HUES6 (cell line): Measurements from ENCODE around the gene NPDC1.
"Not testable (repeated sequence)": the region's sequence is repeated elsewhere in the genome, so short reads cannot be mapped to it uniquely, and the experiment has no call there.

Experiments
- H3K27ac ChIP-seq: 2 replicates; pipeline ENCODE4 v1.7.0; 2013; ENCODE audit warnings: low read depth, mild to moderate bottlenecking, low read length, inconsistent platforms
- H3K27me3 ChIP-seq: 2 replicates; pipeline ENCODE4 v1.6.1; 2013; ENCODE audit warnings: low read length; ENCODE audit not compliant: control insufficient read depth, insufficient read depth
- H3K36me3 ChIP-seq: 2 replicates; pipeline ENCODE4 v1.6.1; 2013; ENCODE audit warnings: low read length; ENCODE audit not compliant: control insufficient read depth, insufficient read depth
- H3K4me1 ChIP-seq: 2 replicates; pipeline ENCODE4 v1.6.1; 2013; ENCODE audit warnings: low read length; ENCODE audit not compliant: control insufficient read depth, insufficient read depth
- H3K4me3 ChIP-seq: 2 replicates; pipeline ENCODE4 v1.5.1; 2013; ENCODE audit warnings: low read depth, low read length
- H3K9ac ChIP-seq: one replicate; pipeline ENCODE4 v1.6.1; 2013; ENCODE audit warnings: mild to moderate bottlenecking, low read length
- H3K9me3 ChIP-seq: 2 replicates; pipeline ENCODE4 v1.6.1; 2013; ENCODE audit warnings: low read depth, low read length; ENCODE audit not compliant: control insufficient read depth, insufficient read depth

NPDC1 gene

DNA sequence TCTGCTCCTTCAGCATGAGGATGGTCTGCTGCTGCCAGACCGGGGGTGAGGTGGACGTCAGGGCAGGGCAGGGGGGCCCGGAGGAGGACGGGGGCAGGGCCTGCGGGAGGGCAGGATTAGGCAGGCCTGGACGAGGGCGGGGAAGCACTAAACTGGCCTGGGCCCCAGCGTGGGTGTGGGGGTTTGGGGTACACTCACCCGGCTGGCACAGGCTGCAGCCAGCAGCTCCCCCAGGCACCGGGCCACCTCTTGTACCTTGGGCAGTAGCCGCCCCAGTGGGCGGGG lies 18.8 kb upstream of the NPDC1 start:
- H3K4me3 ChIP-seq, result no peak overlapping the region
- H3K27me3 ChIP-seq, result peaks cover 11% of the 10 kb centered on the region; the same call in 1 of the 2 replicates
- H3K27ac ChIP-seq, result no peak overlapping the region
- H3K9me3 ChIP-seq, result no peaks in the 10 kb centered on the region
- no peak overlapping the region for H3K9ac ChIP-seq
- H3K36me3 ChIP-seq, result peaks cover 23% of the 10 kb centered on the region
- H3K4me1 ChIP-seq, result peaks cover 20% of the 10 kb centered on the region

DNA sequence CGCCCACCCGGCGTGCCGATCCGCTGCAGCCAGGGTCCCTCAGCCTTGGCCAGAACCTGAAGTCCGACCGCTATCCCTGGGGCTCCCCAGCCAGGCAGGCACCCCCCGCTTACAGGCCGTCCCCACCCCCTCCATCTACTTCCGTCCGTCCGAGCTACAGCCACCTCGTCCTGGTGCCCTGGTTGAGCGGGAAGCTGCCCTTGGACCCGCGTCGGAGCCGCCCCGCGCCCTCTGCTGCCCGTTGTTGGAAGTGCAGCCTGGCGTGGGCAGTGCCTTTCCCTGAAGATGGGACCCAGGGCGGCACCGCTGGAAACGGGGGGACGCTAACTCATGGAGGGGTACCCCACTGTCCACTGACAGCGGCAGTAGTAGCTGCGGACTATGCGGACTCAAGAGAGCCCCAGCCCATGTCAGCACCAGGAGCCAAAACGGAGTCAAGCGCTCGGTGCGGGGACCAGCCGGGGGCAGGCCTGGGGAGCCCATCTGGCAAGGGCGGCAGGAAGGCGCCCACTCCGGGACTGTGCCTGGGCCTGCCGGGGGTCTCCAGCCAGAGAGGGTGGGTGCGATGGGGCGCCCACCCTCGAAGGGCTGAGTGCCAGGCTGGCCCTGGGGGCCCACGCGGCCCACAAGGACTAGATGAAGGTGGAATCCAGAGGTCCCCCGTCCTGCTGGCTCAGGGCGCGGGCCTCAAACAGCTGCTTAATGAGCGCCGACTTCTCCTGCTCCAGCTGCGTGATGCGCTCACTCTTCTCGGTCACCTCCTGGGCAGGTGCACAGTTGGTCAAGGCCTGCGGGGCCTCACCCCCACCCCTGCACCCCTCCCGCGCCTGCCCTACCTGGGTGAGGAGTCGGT lies 18.3 kb upstream of the NPDC1 start:
- Histone ChIP-seq H3K4me1 (peaks cover 17% of the 10 kb centered on the region), H3K4me3 (no peak overlapping the region), H3K27ac (no peak overlapping the region), H3K27me3 (peaks cover 6% of the 10 kb centered on the region; the same call in 1 of the 2 replicates), H3K9me3 (no peaks in the 10 kb centered on the region), H3K36me3 (peaks cover 23% of the 10 kb centered on the region), H3K9ac (no peak overlapping the region)

DNA sequence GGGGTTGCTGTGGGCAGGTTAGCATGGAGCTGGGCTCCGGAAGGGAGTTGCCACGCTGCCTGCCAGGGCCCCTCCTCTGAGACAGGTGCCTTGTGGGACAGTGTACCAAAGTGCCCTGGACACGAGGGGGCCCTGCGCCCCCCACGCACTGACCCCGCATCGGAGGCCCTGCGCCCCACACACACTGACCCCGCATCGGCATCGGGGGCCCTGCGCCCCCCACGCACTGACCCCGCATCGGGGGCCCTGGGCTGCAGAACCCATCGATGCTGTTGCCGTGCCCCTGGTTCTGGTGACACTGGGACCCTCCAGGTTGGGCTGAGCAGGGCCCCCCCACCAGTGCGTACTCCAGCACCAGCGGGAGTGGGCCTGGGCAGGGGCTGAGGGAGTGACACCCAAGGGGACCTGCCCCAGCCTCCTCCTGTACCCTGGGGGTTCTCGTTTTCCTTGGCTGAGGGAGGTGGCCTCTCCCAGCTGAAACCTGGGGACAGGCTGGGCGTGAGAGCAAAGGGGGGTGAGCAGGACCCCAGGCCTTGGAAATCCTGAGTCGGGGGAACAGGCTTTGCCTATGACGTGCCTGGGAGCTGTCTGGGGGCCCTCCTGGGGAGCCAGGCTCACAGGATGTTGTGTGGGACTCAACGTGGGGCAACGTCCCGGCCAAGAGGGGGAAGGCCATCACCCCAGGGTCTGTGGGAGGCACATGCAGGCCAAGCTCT lies 17.5 kb upstream of the NPDC1 start:
- Histone ChIP-seq H3K27me3 (peaks cover 5% of the 10 kb centered on the region; the same call in 1 of the 2 replicates), H3K36me3 (peaks cover 23% of the 10 kb centered on the region), H3K4me3 (no peak overlapping the region), H3K27ac (no peak overlapping the region), H3K9me3 (no peaks in the 10 kb centered on the region), H3K9ac (no peak overlapping the region), H3K4me1 (peaks cover 9% of the 10 kb centered on the region)

DNA sequence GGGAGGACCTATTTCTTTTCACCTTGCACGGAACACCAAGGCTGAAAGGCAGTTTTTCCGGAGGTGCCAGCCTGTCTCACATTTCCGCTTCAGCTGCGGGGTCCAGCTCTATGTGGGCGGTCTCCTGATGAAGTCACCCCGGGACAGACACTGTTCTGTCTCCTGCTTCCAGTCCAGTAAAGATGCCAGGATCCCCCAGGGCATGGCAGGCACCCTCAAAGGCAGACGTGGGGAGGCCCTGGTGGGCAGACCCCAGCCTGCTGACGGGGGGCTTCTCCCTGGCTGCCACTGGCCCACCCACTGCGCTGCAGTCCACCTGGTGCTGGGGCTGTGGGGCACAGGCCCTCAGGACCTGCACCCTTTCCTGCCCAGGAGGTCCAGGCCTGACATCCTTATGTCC lies 16.8 kb upstream of the NPDC1 start:
- H3K9ac ChIP-seq, H3K9me3 ChIP-seq, H3K27ac ChIP-seq, H3K4me3 ChIP-seq, H3K4me1 ChIP-seq, H3K27me3 ChIP-seq: not testable (repeated sequence)
- H3K36me3 ChIP-seq, result peaks cover 23% of the 10 kb centered on the region

DNA sequence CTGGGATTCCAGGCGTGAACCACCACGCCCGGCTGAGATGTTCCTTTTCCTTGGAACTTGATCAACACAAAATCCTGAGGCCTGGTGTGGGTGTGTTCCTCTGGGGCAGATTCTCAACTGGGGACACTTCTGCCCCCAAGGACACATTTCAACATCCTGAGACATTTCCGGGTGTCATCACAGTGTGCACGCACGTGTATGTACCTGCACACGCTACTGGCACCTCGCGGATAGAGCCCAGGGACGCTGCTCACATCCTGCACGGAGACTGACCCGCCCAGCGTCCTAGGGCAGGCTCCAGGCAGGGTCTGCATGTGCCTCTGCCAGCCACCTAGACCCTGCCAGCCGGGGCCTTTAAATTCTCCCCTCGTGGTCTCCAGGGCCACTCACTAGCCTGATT lies 16.4 kb upstream of the NPDC1 start:
- Histone ChIP-seq H3K4me1 (peaks cover 3% of the 10 kb centered on the region; the same call in 1 of the 2 replicates), H3K27me3 (peaks cover 6% of the 10 kb centered on the region; the same call in 1 of the 2 replicates), H3K27ac (no peak overlapping the region), H3K9ac (no peak overlapping the region), H3K4me3 (no peak overlapping the region), H3K9me3 (no peaks in the 10 kb centered on the region), H3K36me3 (peaks cover 23% of the 10 kb centered on the region)

DNA sequence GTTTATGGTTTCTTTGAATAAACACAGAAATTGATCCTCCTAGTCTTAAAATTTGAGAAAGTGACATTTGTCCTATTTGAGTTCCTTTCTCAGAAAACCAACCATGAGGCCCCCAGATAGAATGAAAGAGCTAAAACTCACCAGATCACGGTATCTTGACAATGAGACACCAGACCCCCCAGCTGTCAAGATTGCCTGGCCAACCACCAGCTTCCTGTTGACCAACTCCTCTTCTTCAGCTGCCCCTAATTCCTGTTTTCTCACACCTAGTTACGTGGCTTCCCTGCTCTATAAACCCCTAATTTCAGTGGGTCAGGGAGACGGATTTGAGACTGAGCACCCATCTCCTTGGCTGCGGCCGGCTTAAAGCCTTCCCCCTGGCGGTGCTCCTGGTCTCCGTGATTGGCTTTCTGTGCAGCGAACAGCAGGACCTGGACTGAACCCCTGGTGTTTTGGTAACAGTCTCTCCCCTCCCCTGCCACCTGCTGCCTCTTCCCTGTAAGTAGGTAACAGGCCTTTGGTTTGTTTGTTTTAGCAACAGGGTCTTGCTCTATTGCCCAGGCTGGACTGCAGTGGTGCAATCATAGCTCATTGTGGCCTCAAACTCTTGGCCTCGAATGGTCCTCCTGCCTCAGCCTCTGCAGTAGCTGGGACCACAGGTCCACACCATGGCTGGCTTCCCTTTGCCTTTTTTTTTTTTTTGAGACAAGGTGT lies 12.7 kb upstream of the NPDC1 start:
- Histone ChIP-seq H3K27me3 (peaks cover 30% of the 10 kb centered on the region), H3K4me3 (no peak overlapping the region), H3K4me1 (peaks cover 18% of the 10 kb centered on the region), H3K9ac (no peak overlapping the region), H3K36me3 (no peaks in the 10 kb centered on the region), H3K27ac (no peak overlapping the region), H3K9me3 (no peaks in the 10 kb centered on the region)

DNA sequence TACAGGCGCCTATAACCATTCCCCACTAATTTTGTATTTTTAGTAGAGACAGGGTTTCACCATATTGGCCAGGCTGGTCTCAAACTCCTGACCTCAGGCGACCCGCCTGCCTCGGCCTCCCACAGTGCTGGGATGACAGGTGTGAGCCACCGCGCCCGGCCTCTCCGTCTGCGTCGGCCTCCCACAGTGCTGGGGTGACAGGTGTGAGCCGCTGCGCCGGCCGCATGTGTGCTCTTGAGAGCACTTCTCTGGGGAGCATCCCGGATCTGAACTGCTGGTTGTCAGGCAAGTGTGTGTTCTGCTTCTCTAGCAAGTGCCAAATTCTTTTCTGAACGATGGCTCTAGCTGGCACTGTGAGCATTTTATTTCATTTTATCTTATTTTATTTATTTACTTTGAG lies 11.6 kb upstream of the NPDC1 start:
- H3K27ac ChIP-seq, result no peak overlapping the region

DNA sequence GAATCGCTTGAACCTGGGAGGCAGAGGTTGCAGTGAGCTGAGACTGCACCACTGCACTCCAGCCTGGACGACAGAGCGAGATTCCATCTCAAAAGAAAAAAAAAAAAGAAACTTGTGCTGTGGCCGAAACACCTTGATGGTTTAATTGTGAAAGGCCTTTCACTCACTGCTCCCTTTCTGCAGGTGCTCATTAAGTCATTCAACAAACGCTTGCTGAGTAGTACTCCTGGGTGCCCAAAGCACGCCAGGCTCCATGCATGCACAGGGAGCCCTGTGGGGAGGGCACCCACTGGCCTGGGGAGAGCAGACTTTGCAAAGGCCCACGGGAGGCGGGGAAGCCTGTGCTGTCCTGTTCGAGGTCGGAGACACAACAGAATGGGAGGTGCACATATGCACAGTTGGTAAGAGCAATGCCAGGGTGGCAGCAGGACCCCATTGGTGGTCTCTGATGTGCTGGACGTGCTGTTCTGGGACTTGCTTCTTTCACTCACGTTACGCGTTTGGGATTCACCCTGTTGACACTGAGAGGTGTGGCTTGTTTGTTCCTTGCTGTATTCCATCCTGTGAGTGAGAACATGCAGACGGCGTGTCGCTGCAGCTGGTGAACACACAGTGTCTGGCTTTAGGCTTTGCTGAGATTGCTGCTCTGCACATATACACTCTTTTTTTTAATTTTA lies 10.9 kb upstream of the NPDC1 start:
- Histone ChIP-seq H3K4me1 (peaks cover 17% of the 10 kb centered on the region), H3K4me3 (no peak overlapping the region), H3K27me3 (peaks cover 48% of the 10 kb centered on the region), H3K36me3 (no peaks in the 10 kb centered on the region), H3K9ac (no peak overlapping the region), H3K27ac (no peak overlapping the region), H3K9me3 (no peaks in the 10 kb centered on the region)

More for the DNA sequence above, 11.6 kb upstream of the NPDC1 start:
- Histone ChIP-seq H3K9me3 (no peaks in the 10 kb centered on the region), H3K4me3 (no peak overlapping the region), H3K36me3 (no peaks in the 10 kb centered on the region), H3K9ac (no peak overlapping the region), H3K4me1 (peaks cover 17% of the 10 kb centered on the region), H3K27me3 (peaks cover 42% of the 10 kb centered on the region)

DNA sequence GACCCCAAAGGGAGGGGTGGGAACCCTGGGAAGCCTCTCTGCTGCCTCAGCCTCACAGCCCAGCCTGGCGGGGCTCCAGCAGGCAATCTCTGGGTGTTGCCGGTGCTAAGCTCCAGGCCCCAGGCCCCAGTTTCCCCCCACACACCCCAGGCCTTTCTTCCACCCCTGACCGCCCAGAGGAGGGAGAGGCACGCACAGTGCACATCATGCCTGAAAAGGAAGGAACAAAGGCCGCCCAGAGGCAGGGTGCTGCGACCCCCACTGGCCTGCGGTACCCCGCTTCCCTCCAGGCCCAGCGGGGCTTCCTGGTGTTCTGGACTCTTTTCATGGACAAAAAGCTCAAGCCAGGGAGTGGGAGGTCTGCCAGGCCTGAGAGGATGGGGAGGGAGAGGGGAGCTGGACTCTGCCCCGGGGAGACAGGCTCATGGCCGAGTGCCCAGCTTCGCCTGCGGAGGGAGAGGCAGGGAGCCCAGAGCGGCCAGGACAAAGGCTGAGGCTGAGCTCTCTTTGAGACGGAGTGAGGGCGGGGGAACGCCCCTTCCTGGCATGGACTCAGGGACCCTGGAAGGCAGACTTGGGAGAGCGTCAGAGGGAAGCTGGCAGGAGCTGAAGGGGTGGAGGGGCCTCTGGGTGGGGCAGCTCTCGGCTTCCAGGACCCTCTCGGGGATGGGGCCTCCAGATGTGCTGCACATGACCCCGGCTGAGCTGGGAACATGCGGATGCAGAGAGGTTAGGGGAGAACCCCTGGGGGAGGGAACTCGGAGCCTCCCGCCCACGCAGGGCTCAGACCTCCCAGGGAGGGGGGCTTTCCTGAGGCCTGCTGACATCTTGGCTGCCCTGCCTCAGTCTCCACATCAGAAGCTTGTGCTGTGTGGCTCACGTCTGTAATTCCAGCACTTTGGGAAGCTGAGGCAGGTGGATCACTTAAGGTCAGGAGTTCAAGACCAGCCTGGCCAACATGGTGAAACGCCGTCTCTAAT lies 9.7 kb upstream of the NPDC1 start:
- Histone ChIP-seq H3K9me3 (no peaks in the 10 kb centered on the region), H3K27ac (no peak overlapping the region), H3K27me3 (peaks cover 60% of the 10 kb centered on the region), H3K9ac (no peak overlapping the region), H3K4me3 (no peak overlapping the region), H3K36me3 (no peaks in the 10 kb centered on the region), H3K4me1 (peaks cover 17% of the 10 kb centered on the region)

DNA sequence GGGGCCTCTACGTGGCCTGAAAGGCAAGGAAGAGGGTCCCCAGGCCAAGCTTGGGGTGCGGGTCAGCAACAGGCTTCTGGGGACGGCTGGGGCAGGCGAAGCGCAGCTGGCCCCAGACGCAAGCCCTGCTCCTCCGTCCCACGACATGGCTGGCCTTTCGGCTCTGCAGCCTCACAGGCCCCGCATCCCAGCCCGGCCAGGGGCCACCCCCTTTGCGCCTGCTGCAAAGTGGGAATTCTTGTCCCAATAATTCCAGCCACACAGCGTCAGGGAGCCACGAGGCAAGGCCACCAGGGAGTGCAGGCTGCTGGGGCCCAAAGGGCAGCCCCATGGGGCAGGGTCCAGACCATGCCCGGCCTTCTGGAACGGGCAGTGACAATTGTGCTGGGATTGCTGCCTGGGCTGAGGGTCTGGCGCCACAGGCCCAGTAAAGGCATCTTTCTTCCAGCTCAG lies 9.0 kb upstream of the NPDC1 start:
- H3K4me1 ChIP-seq, result peaks cover 17% of the 10 kb centered on the region
- H3K4me3 ChIP-seq, result peak overlapping the region; percentile 62; the same call in 1 of the 2 replicates
- H3K27ac ChIP-seq, result no peak overlapping the region
- no peaks in the 10 kb centered on the region for H3K36me3 ChIP-seq
- no peak overlapping the region for H3K9ac ChIP-seq
- H3K27me3 ChIP-seq, result peaks cover 68% of the 10 kb centered on the region
- H3K9me3 ChIP-seq, result no peaks in the 10 kb centered on the region
